ENCODE results near the gene B3GLCT. TPM values are rescaled to one million over a fixed set of nuclear protein-coding genes. Genes with fewer than 3 reads are reported as not detected.

B3GLCT gene
- total and polyA plus RNA-seq, 2 of the 13 experiments (the other 11 are each of a cell fraction or from before 2014, with no cell fraction given), result 2.0 to 7.1 TPM

DNA sequence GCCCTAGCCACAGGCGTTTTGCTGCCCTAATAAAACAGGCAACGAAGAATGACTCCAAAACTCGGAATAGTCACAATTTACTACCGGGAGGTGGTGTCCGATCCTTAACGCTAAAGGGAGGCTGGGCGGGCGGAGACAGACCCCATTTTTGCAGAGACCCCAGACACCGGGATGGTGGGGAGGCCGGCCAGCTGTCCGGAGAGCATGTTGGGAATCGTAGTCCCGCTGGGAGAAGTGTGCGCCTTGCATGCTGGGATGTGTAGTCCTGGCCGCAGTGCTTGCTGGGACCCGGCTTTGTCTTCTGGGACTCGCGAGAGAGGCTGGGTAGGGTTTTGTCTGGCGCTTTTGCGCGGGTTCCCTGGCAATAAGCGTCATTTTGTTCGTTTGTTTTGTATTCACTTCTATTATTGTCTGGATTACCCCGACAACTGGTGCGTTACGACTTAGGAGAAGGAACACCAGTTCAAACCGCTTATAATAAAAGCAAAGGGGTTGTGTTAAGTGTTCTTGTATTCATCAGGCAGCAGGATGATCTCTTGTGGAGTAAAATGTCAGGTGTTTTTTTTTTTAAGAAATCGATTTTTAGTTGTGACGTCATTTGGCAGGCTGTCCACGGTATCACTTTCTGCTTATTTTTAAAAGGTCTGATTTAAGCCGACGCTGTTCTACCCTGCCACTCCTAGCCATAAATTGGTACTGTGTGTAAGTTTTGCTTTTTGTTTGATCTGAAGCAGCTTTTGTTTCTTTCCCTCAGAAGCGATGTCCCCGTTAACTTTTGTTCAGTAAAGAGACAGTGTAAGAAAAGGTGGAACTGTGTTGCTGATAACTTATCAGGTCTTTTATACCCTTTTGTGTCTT is 37.4 kb upstream of the B3GLCT start (continued):
- TF ChIP-seq, protein P1, sequence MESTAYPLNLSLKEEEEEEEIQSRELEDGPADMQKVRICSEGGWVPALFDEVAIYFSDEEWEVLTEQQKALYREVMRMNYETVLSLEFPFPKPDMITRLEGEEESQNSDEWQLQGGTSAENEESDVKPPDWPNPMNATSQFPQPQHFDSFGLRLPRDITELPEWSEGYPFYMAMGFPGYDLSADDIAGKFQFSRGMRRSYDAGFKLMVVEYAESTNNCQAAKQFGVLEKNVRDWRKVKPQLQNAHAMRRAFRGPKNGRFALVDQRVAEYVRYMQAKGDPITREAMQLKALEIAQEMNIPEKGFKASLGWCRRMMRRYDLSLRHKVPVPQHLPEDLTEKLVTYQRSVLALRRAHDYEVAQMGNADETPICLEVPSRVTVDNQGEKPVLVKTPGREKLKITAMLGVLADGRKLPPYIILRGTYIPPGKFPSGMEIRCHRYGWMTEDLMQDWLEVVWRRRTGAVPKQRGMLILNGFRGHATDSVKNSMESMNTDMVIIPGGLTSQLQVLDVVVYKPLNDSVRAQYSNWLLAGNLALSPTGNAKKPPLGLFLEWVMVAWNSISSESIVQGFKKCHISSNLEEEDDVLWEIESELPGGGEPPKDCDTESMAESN (CRISPR knock-in tag; conservative IDR thresholded peaks at IDR 0.05), result no peak; the same call in 1 of the 2 replicates
- no peak for TF ChIP-seq ZSCAN22 (CRISPR knock-in tag; IDR thresholded peaks at IDR 0.05)
- TF ChIP-seq, protein P2, sequence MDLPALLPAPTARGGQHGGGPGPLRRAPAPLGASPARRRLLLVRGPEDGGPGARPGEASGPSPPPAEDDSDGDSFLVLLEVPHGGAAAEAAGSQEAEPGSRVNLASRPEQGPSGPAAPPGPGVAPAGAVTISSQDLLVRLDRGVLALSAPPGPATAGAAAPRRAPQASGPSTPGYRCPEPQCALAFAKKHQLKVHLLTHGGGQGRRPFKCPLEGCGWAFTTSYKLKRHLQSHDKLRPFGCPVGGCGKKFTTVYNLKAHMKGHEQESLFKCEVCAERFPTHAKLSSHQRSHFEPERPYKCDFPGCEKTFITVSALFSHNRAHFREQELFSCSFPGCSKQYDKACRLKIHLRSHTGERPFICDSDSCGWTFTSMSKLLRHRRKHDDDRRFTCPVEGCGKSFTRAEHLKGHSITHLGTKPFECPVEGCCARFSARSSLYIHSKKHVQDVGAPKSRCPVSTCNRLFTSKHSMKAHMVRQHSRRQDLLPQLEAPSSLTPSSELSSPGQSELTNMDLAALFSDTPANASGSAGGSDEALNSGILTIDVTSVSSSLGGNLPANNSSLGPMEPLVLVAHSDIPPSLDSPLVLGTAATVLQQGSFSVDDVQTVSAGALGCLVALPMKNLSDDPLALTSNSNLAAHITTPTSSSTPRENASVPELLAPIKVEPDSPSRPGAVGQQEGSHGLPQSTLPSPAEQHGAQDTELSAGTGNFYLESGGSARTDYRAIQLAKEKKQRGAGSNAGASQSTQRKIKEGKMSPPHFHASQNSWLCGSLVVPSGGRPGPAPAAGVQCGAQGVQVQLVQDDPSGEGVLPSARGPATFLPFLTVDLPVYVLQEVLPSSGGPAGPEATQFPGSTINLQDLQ (CRISPR knock-in tag; IDR thresholded peaks at IDR 0.05), result no peak
- no peak for TF ChIP-seq ZNF556 (CRISPR knock-in tag; IDR thresholded peaks at IDR 0.05; ENCODE audit: borderline replicate concordance)
- TF ChIP-seq ZEB1 (IDR thresholded peaks at IDR 0.05; ENCODE audit: insufficient replicate concordance, low read depth), result no peak
- TF ChIP-seq HDAC2 (CRISPR knock-in tag; IDR thresholded peaks at IDR 0.05), result no peak
- TF ChIP-seq, protein P3, sequence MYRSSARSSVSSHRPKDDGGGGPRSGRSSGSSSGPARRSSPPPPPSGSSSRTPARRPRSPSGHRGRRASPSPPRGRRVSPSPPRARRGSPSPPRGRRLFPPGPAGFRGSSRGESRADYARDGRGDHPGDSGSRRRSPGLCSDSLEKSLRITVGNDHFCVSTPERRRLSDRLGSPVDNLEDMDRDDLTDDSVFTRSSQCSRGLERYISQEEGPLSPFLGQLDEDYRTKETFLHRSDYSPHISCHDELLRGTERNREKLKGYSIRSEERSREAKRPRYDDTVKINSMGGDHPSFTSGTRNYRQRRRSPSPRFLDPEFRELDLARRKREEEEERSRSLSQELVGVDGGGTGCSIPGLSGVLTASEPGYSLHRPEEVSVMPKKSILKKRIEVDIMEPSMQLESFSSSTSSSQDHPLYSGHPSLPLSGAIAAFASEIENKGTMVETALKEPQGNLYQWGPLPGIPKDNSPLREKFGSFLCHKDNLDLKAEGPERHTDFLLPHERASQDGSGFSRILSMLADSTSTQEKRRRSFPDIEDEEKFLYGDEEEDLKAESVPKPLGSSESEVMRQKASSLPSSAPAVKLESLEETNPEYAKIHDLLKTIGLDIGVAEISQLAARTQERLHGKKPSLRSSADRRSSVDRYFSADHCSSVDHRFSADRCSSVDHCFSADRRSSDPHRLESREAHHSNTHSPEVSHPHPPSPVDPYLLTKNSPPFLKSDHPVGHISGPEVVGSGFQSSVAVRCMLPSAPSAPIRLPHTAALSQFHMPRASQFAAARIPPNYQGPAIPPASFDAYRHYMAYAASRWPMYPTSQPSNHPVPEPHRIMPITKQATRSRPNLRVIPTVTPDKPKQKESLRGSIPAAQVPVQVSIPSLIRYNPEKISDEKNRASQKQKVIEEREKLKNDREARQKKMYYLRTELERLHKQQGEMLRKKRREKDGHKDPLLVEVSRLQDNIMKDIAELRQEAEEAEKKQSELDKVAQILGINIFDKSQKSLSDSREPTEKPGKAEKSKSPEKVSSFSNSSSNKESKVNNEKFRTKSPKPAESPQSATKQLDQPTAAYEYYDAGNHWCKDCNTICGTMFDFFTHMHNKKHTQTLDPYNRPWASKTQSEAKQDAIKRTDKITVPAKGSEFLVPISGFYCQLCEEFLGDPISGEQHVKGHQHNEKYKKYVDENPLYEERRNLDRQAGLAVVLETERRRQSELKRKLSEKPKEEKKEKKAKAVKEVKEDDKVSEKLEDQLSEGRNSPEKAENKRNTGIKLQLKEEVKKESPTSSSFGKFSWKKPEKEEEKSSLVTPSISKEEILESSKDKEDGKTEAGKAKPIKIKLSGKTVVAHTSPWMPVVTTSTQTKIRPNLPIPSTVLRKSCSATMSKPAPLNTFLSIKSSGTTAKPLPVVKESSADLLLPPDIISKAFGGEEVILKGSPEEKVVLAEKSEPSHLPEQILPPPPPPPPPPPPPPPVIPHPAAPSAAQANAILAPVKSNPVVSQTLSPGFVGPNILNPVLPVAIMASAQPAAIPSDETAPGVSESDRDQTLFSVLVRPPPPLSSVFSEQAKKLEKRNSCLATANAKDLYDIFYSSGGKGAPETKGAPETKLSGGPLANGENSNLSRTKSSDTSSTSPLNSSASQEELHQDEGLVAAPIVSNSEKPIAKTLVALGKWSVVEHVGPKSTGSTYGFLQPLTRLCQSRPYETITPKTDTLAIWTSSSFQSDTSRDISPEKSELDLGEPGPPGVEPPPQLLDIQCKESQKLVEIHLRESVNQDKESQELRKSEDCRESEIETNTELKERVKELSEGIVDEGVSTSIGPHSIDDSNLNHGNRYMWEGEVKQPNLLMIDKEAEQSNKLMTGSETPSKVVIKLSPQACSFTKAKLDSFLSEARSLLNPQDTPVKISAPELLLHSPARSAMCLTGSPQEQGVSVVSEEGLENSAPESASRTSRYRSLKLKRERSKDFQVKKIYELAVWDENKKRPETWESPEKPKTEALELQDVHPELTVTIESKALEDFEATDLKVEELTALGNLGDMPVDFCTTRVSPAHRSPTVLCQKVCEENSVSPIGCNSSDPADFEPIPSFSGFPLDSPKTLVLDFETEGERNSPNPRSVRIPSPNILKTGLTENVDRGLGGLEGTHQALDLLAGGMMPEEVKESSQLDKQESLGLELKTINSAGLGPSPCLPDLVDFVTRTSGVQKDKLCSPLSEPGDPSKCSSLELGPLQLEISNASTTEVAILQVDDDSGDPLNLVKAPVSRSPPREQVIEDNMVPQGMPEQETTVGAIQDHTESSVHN (CRISPR knock-in tag; IDR thresholded peaks at IDR 0.05), result no peak
- TF ChIP-seq, protein P4, sequence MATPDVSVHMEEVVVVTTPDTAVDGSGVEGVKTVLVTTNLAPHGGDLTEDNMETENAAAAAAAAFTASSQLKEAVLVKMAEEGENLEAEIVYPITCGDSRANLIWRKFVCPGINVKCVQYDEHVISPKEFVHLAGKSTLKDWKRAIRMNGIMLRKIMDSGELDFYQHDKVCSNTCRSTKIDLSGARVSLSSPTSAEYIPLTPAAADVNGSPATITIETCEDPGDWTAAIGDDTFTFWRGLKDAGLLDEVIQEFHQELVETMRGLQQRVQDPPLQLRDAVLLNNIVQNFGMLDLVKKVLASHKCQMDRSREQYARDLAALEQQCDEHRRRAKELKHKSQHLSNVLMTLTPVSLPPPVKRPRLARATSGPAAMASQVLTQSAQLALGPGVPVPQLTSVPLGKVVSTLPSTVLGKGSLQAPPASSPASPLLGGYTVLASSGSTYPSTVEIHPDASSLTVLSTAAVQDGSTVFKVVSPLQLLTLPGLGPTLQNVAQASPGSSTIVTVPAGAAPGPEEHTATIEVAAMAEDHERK (CRISPR knock-in tag; IDR thresholded peaks at IDR 0.05; ENCODE audit: low read depth), result peak; percentile 18; the same call in 1 of the 2 replicates
- TF ChIP-seq ZNF615 (CRISPR knock-in tag; IDR thresholded peaks at IDR 0.05; ENCODE audit: borderline replicate concordance), result 0 out of 2 replicates have a peak, but pooled peaks have one; percentile 43
- TF ChIP-seq, protein P5, sequence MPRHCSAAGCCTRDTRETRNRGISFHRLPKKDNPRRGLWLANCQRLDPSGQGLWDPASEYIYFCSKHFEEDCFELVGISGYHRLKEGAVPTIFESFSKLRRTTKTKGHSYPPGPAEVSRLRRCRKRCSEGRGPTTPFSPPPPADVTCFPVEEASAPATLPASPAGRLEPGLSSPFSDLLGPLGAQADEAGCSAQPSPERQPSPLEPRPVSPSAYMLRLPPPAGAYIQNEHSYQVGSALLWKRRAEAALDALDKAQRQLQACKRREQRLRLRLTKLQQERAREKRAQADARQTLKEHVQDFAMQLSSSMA (CRISPR knock-in tag; IDR thresholded peaks at IDR 0.05), result no peak
- no peak for TF ChIP-seq ZNF446 (CRISPR knock-in tag; IDR thresholded peaks at IDR 0.05)
